Trophoblast cell (in vitro differentiated cells and primary cell): ENCODE data around the gene LRGUK.

Source experiments
- DNase-seq, 2 donors: peaks; one replicate each; pipeline ENCODE4 v3.0.0-alpha.2; 2016
- H2AFZ ChIP-seq: 2 replicates; pipeline ENCODE4 v1.6.1; 2013; ENCODE audit warnings: low read length, moderate library complexity, mild to moderate bottlenecking; ENCODE audit not compliant: insufficient read depth, poor library complexity
- H2AK5ac ChIP-seq: 2 replicates; pipeline ENCODE4 v1.6.1; 2013; ENCODE audit warnings: mild to moderate bottlenecking, low read length
- H2BK120ac ChIP-seq: 2 replicates; pipeline ENCODE4 v1.6.1; 2013; ENCODE audit warnings: low read length, mild to moderate bottlenecking, moderate library complexity; ENCODE audit not compliant: insufficient read depth, poor library complexity
- H2BK12ac ChIP-seq: 2 replicates; pipeline ENCODE4 v1.6.1; 2013; ENCODE audit warnings: mild to moderate bottlenecking, low read length, moderate library complexity
- H2BK5ac ChIP-seq: 2 replicates; pipeline ENCODE4 v1.6.1; 2013; ENCODE audit warnings: low read length, low read depth, moderate library complexity, mild to moderate bottlenecking; ENCODE audit not compliant: poor library complexity
- H3K14ac ChIP-seq: 2 replicates; pipeline ENCODE4 v1.6.1; 2013; ENCODE audit warnings: mild to moderate bottlenecking, low read length
- H3K18ac ChIP-seq: 2 replicates; pipeline ENCODE4 v1.6.1; 2013; ENCODE audit warnings: mild to moderate bottlenecking, low read length
- H3K23ac ChIP-seq: 2 replicates; pipeline ENCODE4 v1.6.1; 2013; ENCODE audit warnings: low read length
- H3K27ac ChIP-seq: 2 replicates; pipeline ENCODE4 v1.5.1; 2013; ENCODE audit warnings: low read depth, mild to moderate bottlenecking, inconsistent platforms, low read length, moderate library complexity
- H3K27me3 ChIP-seq: 2 replicates; pipeline ENCODE4 v1.6.1; 2013; ENCODE audit warnings: inconsistent platforms, mild to moderate bottlenecking, low read length, moderate library complexity; ENCODE audit not compliant: insufficient read depth
- H3K36me3 ChIP-seq, 2 experiments: 1 replicate in 1 of 2; 2 replicates in 1 of 2; pipeline ENCODE4 v1.6.1; 2013; ENCODE audit warnings: low read length in 2 of 2, mild to moderate bottlenecking in 2 of 2, moderate library complexity in 1 of 2; ENCODE audit not compliant: insufficient read depth in 2 of 2, control insufficient read depth in 1 of 2
- H3K4ac ChIP-seq: 2 replicates; pipeline ENCODE4 v1.6.1; 2013; ENCODE audit warnings: low read depth, mild to moderate bottlenecking, low read length, moderate library complexity
- H3K4me1 ChIP-seq, 2 experiments: 1 replicate in 1 of 2; 2 replicates in 1 of 2; pipeline ENCODE4 v1.6.1; 2013; ENCODE audit warnings: low read length in 2 of 2, mild to moderate bottlenecking in 2 of 2, moderate library complexity in 1 of 2; ENCODE audit not compliant: insufficient read depth in 2 of 2, control insufficient read depth in 1 of 2
- H3K4me2 ChIP-seq: 2 replicates; pipeline ENCODE4 v1.6.1; 2013; ENCODE audit warnings: inconsistent platforms, mild to moderate bottlenecking, low read length, moderate library complexity
- H3K4me3 ChIP-seq: 2 replicates; pipeline ENCODE4 v1.5.1; 2013; ENCODE audit warnings: mild to moderate bottlenecking, low read depth, low read length, inconsistent platforms
- H3K79me1 ChIP-seq: one replicate; pipeline ENCODE4 v1.6.1; 2013; ENCODE audit warnings: low read length
- H3K79me2 ChIP-seq: 2 replicates; pipeline ENCODE4 v1.6.1; 2013; ENCODE audit warnings: low read length, mild to moderate bottlenecking; ENCODE audit not compliant: control insufficient read depth, insufficient read depth, poor library complexity
- H3K9ac ChIP-seq: 2 replicates; pipeline ENCODE4 v1.6.1; 2013; ENCODE audit warnings: mild to moderate bottlenecking, low read length
- H3K9me3 ChIP-seq: 2 replicates; pipeline ENCODE4 v1.6.1; 2013; ENCODE audit warnings: low read depth, mild to moderate bottlenecking, control low read depth, inconsistent platforms, low read length; ENCODE audit not compliant: insufficient read depth
- H4K12ac ChIP-seq: 2 replicates; pipeline ENCODE4 v1.6.1; 2013; ENCODE audit warnings: low read depth, mild to moderate bottlenecking, low read length, moderate library complexity
- H4K8ac ChIP-seq: 2 replicates; pipeline ENCODE4 v1.6.1; 2013; ENCODE audit warnings: low read depth, mild to moderate bottlenecking, low read length, moderate library complexity
- H4K91ac ChIP-seq: one replicate; pipeline ENCODE4 v1.6.1; 2013; ENCODE audit warnings: low read depth, mild to moderate bottlenecking, low read length, moderate library complexity
- WGBS: extraction: QIAGEN DNeasy Blood & Tissue Kit; methylation state at CpG from one replicate; pipeline ENCODE4 v1.1.7; 2013; ENCODE audit warnings: missing lambda C conversion rate; ENCODE audit not compliant: insufficient read length, insufficient coverage; ENCODE audit errors: extremely low coverage; 5-methylcytosine and 5-hydroxymethylcytosine counted together

Gene LRGUK

DNA sequence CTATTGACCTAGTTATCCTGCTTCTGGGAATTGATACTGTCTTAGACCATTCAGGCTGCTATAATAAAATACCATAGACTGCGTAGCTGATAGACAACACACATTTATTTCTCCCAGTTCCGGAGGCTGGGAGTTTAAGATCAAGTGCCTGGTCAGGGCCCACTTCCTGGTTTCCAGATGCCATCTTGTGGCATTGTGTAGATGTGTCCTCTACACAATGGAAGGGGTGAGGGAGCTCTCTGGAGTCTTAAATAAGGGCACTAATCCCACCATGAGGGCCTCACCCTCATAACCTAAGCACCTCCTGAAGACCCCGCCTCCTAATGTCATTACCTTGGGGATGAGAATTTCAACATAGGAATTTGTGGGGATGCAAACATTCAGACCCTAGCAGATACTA is 127.2 kb downstream of the LRGUK start:
- H3K79me2 ChIP-seq = no peaks in the 10 kb centered on the region
- peak in 1 of 2 donors; percentile 28 for DNase-seq
- H4K91ac ChIP-seq = no peak overlapping the region
- H3K4me3 ChIP-seq = no peak overlapping the region
- H3K4me2 ChIP-seq = no peak overlapping the region
- H2BK5ac ChIP-seq = no peak overlapping the region
- H3K18ac ChIP-seq = no peak overlapping the region
- H3K27ac ChIP-seq = no peak overlapping the region
- no peak overlapping the region for H2BK120ac ChIP-seq
- no peak overlapping the region for H2AK5ac ChIP-seq
- H4K12ac ChIP-seq = no peak overlapping the region
- H3K4ac ChIP-seq = no peak overlapping the region
- H3K36me3 ChIP-seq = no peaks in the 10 kb centered on the region
- H3K27me3 ChIP-seq = no peaks in the 10 kb centered on the region
- H4K8ac ChIP-seq = no peak overlapping the region
- no peak overlapping the region for H3K23ac ChIP-seq
- H3K9ac ChIP-seq = no peak overlapping the region
- H2BK12ac ChIP-seq = no peak overlapping the region
- no peak overlapping the region for H2AFZ ChIP-seq
- H3K79me1 ChIP-seq = no peaks in the 10 kb centered on the region
- H3K9me3 ChIP-seq = no peaks in the 10 kb centered on the region
- H3K4me1 ChIP-seq = no peaks in the 10 kb centered on the region
- no peak overlapping the region for H3K14ac ChIP-seq
- WGBS = no CpG with 5 or more reads among the region's 3 CpGs

DNA sequence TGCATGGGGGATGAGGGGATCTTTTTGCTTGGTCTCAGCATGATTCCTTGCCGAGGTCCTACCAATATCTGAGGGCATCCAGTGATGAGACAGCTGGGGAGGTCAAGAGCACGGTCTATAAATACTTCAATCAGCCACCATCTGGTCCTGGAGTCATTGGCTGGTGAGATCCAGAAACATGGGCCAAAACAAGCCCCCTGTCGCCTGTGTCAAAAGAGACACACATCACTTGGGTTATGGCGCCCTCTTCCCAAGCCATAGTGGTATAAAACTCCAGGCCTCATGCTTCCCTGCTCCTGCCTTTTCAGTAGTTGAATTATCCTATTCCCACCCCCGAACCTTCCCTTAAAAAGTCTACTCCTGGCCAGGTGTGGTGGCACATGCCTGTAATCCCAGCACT is 128.7 kb downstream of the LRGUK start:
- H2AFZ ChIP-seq = no peak overlapping the region
- no CpG with 5 or more reads among the region's 5 CpGs for WGBS
- DNase-seq = no peak
- H3K4me3 ChIP-seq = no peak overlapping the region
- H3K23ac ChIP-seq = no peak overlapping the region
- no peaks in the 10 kb centered on the region for H3K79me2 ChIP-seq
- no peak overlapping the region for H4K91ac ChIP-seq
- no peak overlapping the region for H4K8ac ChIP-seq
- no peak overlapping the region for H3K27ac ChIP-seq
- no peak overlapping the region for H3K4me2 ChIP-seq
- no peaks in the 10 kb centered on the region for H3K79me1 ChIP-seq
- H2BK12ac ChIP-seq = no peak overlapping the region
- no peaks in the 10 kb centered on the region for H3K27me3 ChIP-seq
- no peak overlapping the region for H3K4ac ChIP-seq
- no peaks in the 10 kb centered on the region for H3K4me1 ChIP-seq
- H2BK5ac ChIP-seq = no peak overlapping the region
- no peak overlapping the region for H3K14ac ChIP-seq
- no peaks in the 10 kb centered on the region for H3K9me3 ChIP-seq
- H3K9ac ChIP-seq = no peak overlapping the region
- no peak overlapping the region for H2BK120ac ChIP-seq
- H3K36me3 ChIP-seq = no peaks in the 10 kb centered on the region
- no peak overlapping the region for H4K12ac ChIP-seq
- H3K18ac ChIP-seq = no peak overlapping the region
- no peak overlapping the region for H2AK5ac ChIP-seq

DNA sequence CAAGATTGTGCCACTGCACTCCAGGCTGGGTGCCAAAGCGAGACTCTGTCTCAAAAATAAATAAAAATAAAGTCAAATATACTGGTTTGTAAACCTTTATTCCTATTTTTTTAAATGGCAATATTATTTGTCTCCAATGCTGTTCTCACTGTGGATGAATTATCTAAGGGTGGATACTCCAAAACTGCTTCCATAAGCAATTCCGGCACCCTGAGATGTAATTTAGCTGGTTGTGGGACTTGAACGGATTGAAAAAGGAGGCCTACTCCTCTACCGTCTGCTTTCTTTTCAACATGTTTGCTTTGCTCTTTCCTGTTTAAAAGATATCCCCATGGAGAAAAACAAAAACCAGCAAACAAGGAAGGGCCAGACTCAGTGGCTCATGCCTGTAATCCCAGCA is 135.2 kb downstream of the LRGUK start:
- H3K9ac ChIP-seq = no peak overlapping the region
- H3K4me1 ChIP-seq = no peaks in the 10 kb centered on the region
- H3K18ac ChIP-seq = no peak overlapping the region
- no peaks in the 10 kb centered on the region for H3K27me3 ChIP-seq
- no peaks in the 10 kb centered on the region for H3K79me2 ChIP-seq
- H3K4me2 ChIP-seq = no peak overlapping the region
- no peaks in the 10 kb centered on the region for H3K79me1 ChIP-seq
- no peak overlapping the region for H3K23ac ChIP-seq
- H2AK5ac ChIP-seq = no peak overlapping the region
- H4K91ac ChIP-seq = no peak overlapping the region
- no CpG with 5 or more reads among the region's 4 CpGs for WGBS
- H3K4ac ChIP-seq = no peak overlapping the region
- H3K36me3 ChIP-seq = no peaks in the 10 kb centered on the region
- H2BK5ac ChIP-seq = no peak overlapping the region
- no peak overlapping the region for H4K8ac ChIP-seq
- DNase-seq = no peak
- H3K27ac ChIP-seq = no peak overlapping the region
- no peak overlapping the region for H4K12ac ChIP-seq
- no peak overlapping the region for H3K14ac ChIP-seq
- H2AFZ ChIP-seq = no peak overlapping the region
- no peak overlapping the region for H2BK12ac ChIP-seq
- no peaks in the 10 kb centered on the region for H3K9me3 ChIP-seq
- no peak overlapping the region for H2BK120ac ChIP-seq
- H3K4me3 ChIP-seq = no peak overlapping the region

DNA sequence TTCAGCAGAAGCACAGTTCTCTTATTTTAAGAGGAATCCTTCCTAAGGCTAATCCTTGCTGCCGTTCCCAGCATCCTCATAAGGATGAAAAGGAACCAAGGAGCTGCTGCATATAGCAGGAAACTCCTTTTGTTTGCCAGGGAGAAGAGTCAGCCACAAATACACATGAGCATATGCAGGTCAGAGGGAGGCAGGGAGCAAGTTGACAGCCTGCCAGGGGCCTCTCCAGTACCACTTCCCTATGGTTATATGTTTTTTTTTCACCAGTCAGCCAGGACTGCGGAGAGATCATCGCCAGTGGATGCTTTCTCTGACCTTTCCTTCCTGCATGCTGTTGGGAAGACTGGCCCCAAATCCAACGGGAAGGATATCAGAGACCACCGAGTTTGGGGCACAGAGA is 149.8 kb downstream of the LRGUK start:
- Histone ChIP-seq H3K36me3 (no peaks in the 10 kb centered on the region), H4K12ac (no peak overlapping the region), H3K4me3 (no peak overlapping the region), H3K14ac (no peak overlapping the region), H3K4me1 (no peaks in the 10 kb centered on the region), H2BK12ac (no peak overlapping the region), H2BK120ac (no peak overlapping the region), H3K27ac (no peak overlapping the region), H3K9ac (no peak overlapping the region), H4K91ac (no peak overlapping the region), H3K23ac (no peak overlapping the region), H4K8ac (no peak overlapping the region), H3K4ac (no peak overlapping the region), H3K79me1 (no peaks in the 10 kb centered on the region), H3K79me2 (no peaks in the 10 kb centered on the region), H2AFZ (no peak overlapping the region), H3K4me2 (no peak overlapping the region), H2AK5ac (no peak overlapping the region), H3K27me3 (no peaks in the 10 kb centered on the region), H3K9me3 (no peaks in the 10 kb centered on the region), H2BK5ac (no peak overlapping the region), H3K18ac (no peak overlapping the region)
- no CpG with 5 or more reads among the region's 5 CpGs for WGBS
- DNase-seq = no peak
